Smooth muscle cell (in vitro differentiated cells): Measurements from ENCODE around the gene MOB3A. TPM values are rescaled to one million over a fixed set of nuclear protein-coding genes. Genes with fewer than 3 reads are reported as not detected.

Experiments used
- DNase-seq: peaks from one replicate; lab custom pipeline; 2025; ENCODE audit not compliant: unreplicated experiment; lab: John Stamatoyannopoulos, UW
- H2AFZ ChIP-seq: fragments of 200-600 bp; sonication (generic); 2 replicates; pipeline ENCODE4 v1.6.0; 2016; ENCODE audit warnings: antibody characterized with exemption, low read depth, mild to moderate bottlenecking
- H3F3A ChIP-seq: fragments of 200-600 bp; sonication (generic); 2 replicates; pipeline ENCODE4 v1.6.0; 2017; ENCODE audit warnings: antibody characterized with exemption, low read depth
- H3K27ac ChIP-seq: fragments of 200-600 bp; sonication (generic); 2 replicates; pipeline ENCODE4 v1.5.1; 2016; ENCODE audit warnings: low read depth, mild to moderate bottlenecking
- H3K27me3 ChIP-seq: fragments of 200-600 bp; sonication (generic); 2 replicates; pipeline ENCODE4 v1.6.1; 2016; ENCODE audit warnings: low read depth, mild to moderate bottlenecking
- H3K36me3 ChIP-seq: fragments of 200-600 bp; sonication (generic); 2 replicates; pipeline ENCODE4 v1.5.1; 2016; ENCODE audit warnings: low read depth
- H3K4me1 ChIP-seq: fragments of 200-600 bp; sonication (generic); 2 replicates; pipeline ENCODE4 v1.5.1; 2016; ENCODE audit warnings: low read depth
- H3K4me2 ChIP-seq: fragments of 200-600 bp; sonication (generic); 2 replicates; pipeline ENCODE4 v1.6.0; 2016; ENCODE audit warnings: mild to moderate bottlenecking
- H3K4me3 ChIP-seq: fragments of 200-600 bp; sonication (generic); 2 replicates; pipeline ENCODE4 v1.5.1; 2016; ENCODE audit warnings: mild to moderate bottlenecking
- H3K79me2 ChIP-seq: fragments of 200-600 bp; sonication (generic); 2 replicates; pipeline ENCODE4 v1.6.0; 2016; ENCODE audit warnings: low read depth, mild to moderate bottlenecking
- H3K9ac ChIP-seq: fragments of 200-600 bp; sonication (generic); 2 replicates; pipeline ENCODE4 v1.6.0; 2016; ENCODE audit warnings: low read depth
- H3K9me3 ChIP-seq: fragments of 200-600 bp; sonication (generic); replicated peaks from 2 replicates; pipeline ENCODE4 v1.5.1; 2016; ENCODE audit warnings: low read depth
- H4K20me1 ChIP-seq: fragments of 200-600 bp; sonication (generic); 2 replicates; pipeline ENCODE4 v1.6.0; 2016; ENCODE audit warnings: low read depth
- CTCF ChIP-seq: fragments of 200-600 bp; sonication (generic); IDR thresholded peaks from 2 replicates; pipeline ENCODE4 v1.5.1; 2017; ENCODE audit warnings: borderline replicate concordance, mild to moderate bottlenecking, antibody characterized with exemption; ENCODE audit not compliant: insufficient read depth, poor library complexity, severe bottlenecking
- WGBS: methylation state at CpG from one replicate; pipeline ENCODE4 v1.1.7; 2016; ENCODE audit warnings: low lambda C conversion rate; 5-methylcytosine and 5-hydroxymethylcytosine counted together
- polyA plus RNA-seq: library from polyadenylated mRNA; unstranded; fragments of >200 nt; fragmentation: Nextera tagmentation; extraction: Ambion mirVana; gene quantifications from 2 replicates; pipeline ENCODE4 v1.2.1, GENCODE V29; 2016
- total RNA-seq: library from RNA; depleted of rRNA; stranded (reverse); fragments of >200 nt; gene quantifications from 2 replicates; pipeline ENCODE4 v1.2.3, GENCODE V29; 2014

Gene MOB3A
- total and polyA plus RNA-seq, 2 experiments from 2014 or later, result 11.2 to 23.8 TPM

DNA sequence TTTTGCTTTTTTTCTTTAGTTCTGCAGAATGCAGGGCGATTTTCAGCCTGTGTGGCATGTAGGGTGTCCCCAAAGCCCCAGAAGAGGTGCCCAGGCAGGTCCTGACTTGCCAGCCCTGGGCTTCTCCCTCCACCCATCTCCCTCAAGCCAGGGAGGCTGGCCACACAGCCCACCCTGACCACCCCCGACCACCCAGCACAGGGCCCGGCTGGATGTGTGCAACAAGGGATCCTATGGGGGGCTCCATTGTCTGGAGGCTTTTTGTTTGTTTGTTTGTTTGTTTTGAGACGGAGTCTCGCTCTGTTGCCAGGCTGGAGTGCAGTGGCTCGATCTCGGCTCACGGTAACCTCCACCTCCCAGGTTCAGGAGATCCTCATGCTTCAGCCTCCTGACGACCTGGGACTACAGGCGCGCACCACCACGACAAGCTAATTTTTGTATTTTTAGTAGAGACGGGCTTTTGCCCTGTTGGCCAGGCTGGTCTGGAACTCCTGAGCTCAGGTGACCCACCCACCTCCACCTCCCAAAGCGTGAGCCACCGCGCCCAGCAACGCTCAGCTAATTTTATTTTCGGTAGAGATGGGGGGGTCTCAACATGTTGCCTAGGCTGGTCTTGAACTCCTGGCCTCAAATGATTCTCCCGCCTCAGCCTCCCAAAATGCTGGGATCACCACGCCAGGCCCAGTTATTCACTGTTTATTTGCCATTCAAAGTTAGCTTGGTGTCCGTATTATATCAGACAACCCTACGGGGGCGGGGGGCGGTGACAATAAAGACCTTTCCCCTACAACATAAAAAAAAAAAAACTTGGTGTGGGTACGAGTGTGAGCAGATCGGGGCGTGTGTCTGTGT lies 37.3 kb downstream of the MOB3A start:
- 87% methylated on average over 27 of the region's 27 CpGs for WGBS
- no peaks in the 10 kb centered on the region for H3K9me3 ChIP-seq
- peak overlapping the region; percentile 89 for H3K4me2 ChIP-seq
- H3K36me3 ChIP-seq, result no peaks in the 10 kb centered on the region
- H2AFZ ChIP-seq, result no peak overlapping the region
- H3K27me3 ChIP-seq, result no peaks in the 10 kb centered on the region
- TF ChIP-seq CTCF, result no peak
- DNase-seq, result no peak
- peaks cover 8% of the 10 kb centered on the region for H3F3A ChIP-seq
- H3K27ac ChIP-seq, result peak overlapping the region; percentile 98
- H4K20me1 ChIP-seq, result no peaks in the 10 kb centered on the region
- no peak overlapping the region for H3K4me3 ChIP-seq
- H3K79me2 ChIP-seq, result no peaks in the 10 kb centered on the region
- H3K4me1 ChIP-seq, result peaks cover 23% of the 10 kb centered on the region
- peak overlapping the region; percentile 98 for H3K9ac ChIP-seq

- Histone ChIP-seq H3F3A (peaks cover 8% of the 10 kb centered on the region), H3K36me3 (no peaks in the 10 kb centered on the region), H3K4me2 (no peak overlapping the region), H3K27me3 (no peaks in the 10 kb centered on the region), H3K9me3 (no peaks in the 10 kb centered on the region), H3K9ac (no peak overlapping the region), H4K20me1 (no peaks in the 10 kb centered on the region), H3K4me3 (no peak overlapping the region), H2AFZ (no peak overlapping the region), H3K27ac (peak overlapping the region; percentile 98), H3K79me2 (no peaks in the 10 kb centered on the region), H3K4me1 (peaks cover 23% of the 10 kb centered on the region)
- TF ChIP-seq CTCF, result no peak
- 93% methylated on average over 23 of the region's 23 CpGs for WGBS
- DNase-seq, result no peak
Measured at GRCh38 chr19:2057484-2058469, 38.3 kb downstream of the MOB3A start.

GRCh38 chr19:2056837-2057192 lies 39.3 kb downstream of the MOB3A start:
- Histone ChIP-seq H3K4me2 (no peak overlapping the region), H3F3A (peaks cover 8% of the 10 kb centered on the region), H3K27me3 (no peaks in the 10 kb centered on the region), H3K9ac (no peak overlapping the region), H2AFZ (no peak overlapping the region), H3K79me2 (no peaks in the 10 kb centered on the region), H3K4me3 (no peak overlapping the region), H3K27ac (no peak overlapping the region), H3K36me3 (no peaks in the 10 kb centered on the region), H3K9me3 (no peaks in the 10 kb centered on the region), H4K20me1 (no peaks in the 10 kb centered on the region), H3K4me1 (peaks cover 23% of the 10 kb centered on the region)
- TF ChIP-seq CTCF, result no peak
- no peak for DNase-seq
- 79% methylated on average over 5 of the region's 5 CpGs for WGBS
